KBM-7 (cell line): ENCODE results near the gene CRIM1.
"Not testable (repeated sequence)": the region's sequence is repeated elsewhere in the genome, so short reads cannot be mapped to it uniquely, and the experiment has no call there.

Experiments used
- DNase-seq: peaks from one replicate; pipeline ENCODE4 v3.0.0-alpha.2; 2015
- in situ Hi-C: fragments of 300-500 bp; cut with MboI; formaldehyde crosslinking; loops from 2 replicates; pipeline ENCODE4 v1.14.3; 2020; ENCODE audit warnings: low sequenced_read_pairs, low pct_unique_long_range_greater_than_20kb, mixed read lengths

CRIM1 gene

GRCh38 chr2:36355151-36355889, at the start of gene CRIM1:
Gene CRIM1 (plus strand): TSS chr2:36355778. CDS start chr2:36356293, 515 bp downstream.
- DNase-seq = peak; percentile 63

GRCh38 chr2:36307441-36307840, 48.1 kb upstream of the CRIM1 start:
- in situ Hi-C loops = no loop called here
- no peak for DNase-seq

More at GRCh38 chr2:36355151-36355889, at the start of gene CRIM1:
- in situ Hi-C loops = loop anchor here (25.0 kb wide), 2 partner anchors 307 to 432 kb away; no protein-coding TSS in a partner anchor

GRCh38 chr2:36310444-36310843, 45.1 kb upstream of the CRIM1 start:
- in situ Hi-C loops = not testable (repeated sequence)

GRCh38 chr2:36318547-36318946, 37.0 kb upstream of the CRIM1 start:
- in situ Hi-C loops = no loop called here
- DNase-seq = no peak

More at GRCh38 chr2:36310444-36310843, 45.1 kb upstream of the CRIM1 start:
- DNase-seq = not testable (repeated sequence)

GRCh38 chr2:36322108-36322507, 33.5 kb upstream of the CRIM1 start:
- in situ Hi-C loops = no loop called here
- DNase-seq = no peak

- DNase-seq = no peak
- in situ Hi-C loops = no loop called here
Observed at GRCh38 chr2:36326286-36326685, 29.3 kb upstream of the CRIM1 start.

- in situ Hi-C loops = no loop called here
- no peak for DNase-seq
Observed at GRCh38 chr2:36329251-36329650, 26.3 kb upstream of the CRIM1 start.

GRCh38 chr2:36329746-36330472, 25.7 kb upstream of the CRIM1 start:
- DNase-seq = no peak
- in situ Hi-C loops = no loop called here

- in situ Hi-C loops = no loop called here
- no peak for DNase-seq
Observed at GRCh38 chr2:36330473-36331395, 24.8 kb upstream of the CRIM1 start.

- no peak for DNase-seq
- in situ Hi-C loops = no loop called here
Observed at GRCh38 chr2:36333350-36334012, 22.1 kb upstream of the CRIM1 start.

- in situ Hi-C loops = no loop called here
- DNase-seq = no peak
Observed at GRCh38 chr2:36335597-36335996, 20.0 kb upstream of the CRIM1 start.

GRCh38 chr2:36336321-36336720, 19.3 kb upstream of the CRIM1 start:
- DNase-seq = no peak
- in situ Hi-C loops = no loop called here

GRCh38 chr2:36337354-36337753, 18.2 kb upstream of the CRIM1 start:
- in situ Hi-C loops = no loop called here
- DNase-seq = no peak

- in situ Hi-C loops = no loop called here
- DNase-seq = no peak
Observed at GRCh38 chr2:36338124-36338826, 17.3 kb upstream of the CRIM1 start.

GRCh38 chr2:36338827-36339145, 16.8 kb upstream of the CRIM1 start:
- in situ Hi-C loops = no loop called here
- DNase-seq = no peak

- in situ Hi-C loops = no loop called here
- DNase-seq = no peak
Observed at GRCh38 chr2:36339607-36340218, 15.9 kb upstream of the CRIM1 start.

GRCh38 chr2:36343606-36344005, 12.0 kb upstream of the CRIM1 start:
- in situ Hi-C loops = no loop called here
- DNase-seq = no peak

GRCh38 chr2:36348721-36349120, 6.9 kb upstream of the CRIM1 start:
- in situ Hi-C loops = no loop called here
- no peak for DNase-seq
